ENCODE results near the gene FKBP5.

The FKBP5 gene

GRCh38 chr6:35607517-35608233 lies 81.0 kb downstream of the FKBP5 start:
- no peak for TF ChIP-seq CTCF (IDR thresholded peaks at IDR 0.05; ENCODE audit: low read depth, low read length)
- H3K4me3 ChIP-seq (ENCODE audit: low read depth, low read length), result no peak overlapping the region

GRCh38 chr6:35605600-35605999 lies 83.1 kb downstream of the FKBP5 start:
- H3K4me3 ChIP-seq (ENCODE audit: low read depth, low read length), result no peak overlapping the region
- no peak for TF ChIP-seq CTCF (IDR thresholded peaks at IDR 0.05; ENCODE audit: low read depth, low read length)

DNA sequence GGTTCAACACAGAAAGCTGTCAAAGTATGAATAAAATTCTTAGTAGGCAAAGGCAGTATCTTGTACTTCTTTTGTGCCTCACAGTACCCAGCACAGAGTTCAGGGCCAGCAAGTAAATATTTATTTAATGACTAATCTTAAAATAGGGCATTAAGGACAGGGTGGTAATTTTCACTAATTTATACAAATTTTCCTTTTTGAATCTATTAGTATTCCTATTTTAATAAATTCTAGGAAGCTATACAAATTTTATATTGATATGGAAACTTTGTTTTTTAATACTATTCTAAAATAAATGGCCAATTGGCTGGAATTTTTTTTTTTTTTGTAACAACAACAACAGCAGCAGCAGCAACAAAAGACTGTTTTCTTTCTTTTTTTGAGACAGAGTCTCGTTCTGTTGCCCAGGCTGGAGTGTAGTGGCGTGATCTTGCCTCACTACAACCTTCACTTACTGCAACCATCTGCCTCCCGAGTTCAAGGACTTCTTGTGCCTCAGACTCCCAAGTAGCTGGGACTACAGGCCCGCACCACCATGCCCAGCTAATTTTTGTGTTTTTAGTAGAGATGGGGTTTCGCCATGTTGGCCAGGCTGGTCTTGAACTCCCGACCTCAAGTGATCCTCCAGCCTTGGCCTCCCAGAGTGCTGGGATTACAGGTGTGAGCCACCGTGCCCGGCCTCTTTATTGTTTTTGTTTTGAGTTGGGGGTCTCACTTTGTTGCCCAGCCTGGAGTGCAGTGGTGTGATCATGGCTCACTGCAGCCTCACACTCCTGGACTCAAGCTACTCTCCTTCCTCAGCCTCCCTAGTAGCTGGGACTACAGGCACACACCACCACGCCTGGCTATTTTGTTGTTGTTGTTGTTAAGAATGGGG lies 85.2 kb downstream of the FKBP5 start:
- no peak for TF ChIP-seq CTCF (IDR thresholded peaks at IDR 0.05; ENCODE audit: low read depth, low read length)
- no peak overlapping the region for H3K4me3 ChIP-seq (ENCODE audit: low read depth, low read length)

GRCh38 chr6:35602133-35602946 lies 86.4 kb downstream of the FKBP5 start:
- H3K4me3 ChIP-seq (ENCODE audit: low read depth, low read length), result peak overlapping the region; percentile 26
- no peak for TF ChIP-seq CTCF (IDR thresholded peaks at IDR 0.05; ENCODE audit: low read depth, low read length)

GRCh38 chr6:35601331-35602132 lies 87.2 kb downstream of the FKBP5 start:
- TF ChIP-seq CTCF (IDR thresholded peaks at IDR 0.05; ENCODE audit: low read depth, low read length), result no peak
- peak overlapping the region; percentile 26 for H3K4me3 ChIP-seq (ENCODE audit: low read depth, low read length)

- no peak for TF ChIP-seq CTCF (IDR thresholded peaks at IDR 0.05; ENCODE audit: low read depth, low read length)
- H3K4me3 ChIP-seq (ENCODE audit: low read depth, low read length), result no peak overlapping the region
Observed at GRCh38 chr6:35600659-35601125, 88.0 kb downstream of the FKBP5 start.

All from WI38 (cell line).